Endodermal cell (in vitro differentiated cells): Measurements from ENCODE around the gene TMEM150C. TPM values are rescaled to one million over a fixed set of nuclear protein-coding genes. Genes with fewer than 3 reads are reported as not detected.

Experiments used
- DNase-seq: peaks from one replicate; pipeline ENCODE4 v3.0.0-alpha.2; 2017
- H3K27ac ChIP-seq: 2 replicates; pipeline ENCODE4 v1.5.1; 2013; ENCODE audit warnings: mild to moderate bottlenecking, low read depth, low read length, moderate library complexity
- H3K27me3 ChIP-seq: 2 replicates; pipeline ENCODE4 v1.6.1; 2013; ENCODE audit warnings: mild to moderate bottlenecking, low read length, moderate library complexity; ENCODE audit not compliant: insufficient read depth, control insufficient read depth, poor library complexity, severe bottlenecking
- H3K36me3 ChIP-seq: 2 replicates; pipeline ENCODE4 v1.7.0; 2013; ENCODE audit warnings: mild to moderate bottlenecking, low read length, moderate library complexity; ENCODE audit not compliant: control insufficient read depth, insufficient read depth
- H3K4me1 ChIP-seq: one replicate; pipeline ENCODE4 v1.7.0; 2013; ENCODE audit warnings: low read length; ENCODE audit not compliant: control insufficient read depth, insufficient read depth
- H3K4me3 ChIP-seq: 2 replicates; pipeline ENCODE4 v1.5.1; 2013; ENCODE audit warnings: mild to moderate bottlenecking, low read length, moderate library complexity
- H3K9ac ChIP-seq: 2 replicates; pipeline ENCODE4 v1.6.1; 2013; ENCODE audit warnings: mild to moderate bottlenecking, low read length, moderate library complexity; ENCODE audit not compliant: poor library complexity, severe bottlenecking; ENCODE audit errors: extremely low read depth
- H3K9me3 ChIP-seq: 2 replicates; pipeline ENCODE4 v1.6.1; 2013; ENCODE audit warnings: mild to moderate bottlenecking, low read length, moderate library complexity; ENCODE audit not compliant: control insufficient read depth
- H3K27ac Mint-ChIP-seq: 2 replicates; pipeline ENCODE4 v1.8.0; 2020; ENCODE audit warnings: mixed read lengths
- H3K27me3 Mint-ChIP-seq: 2 replicates; pipeline ENCODE4 v1.8.0; 2021; ENCODE audit warnings: mild to moderate bottlenecking, mixed read lengths; ENCODE audit not compliant: insufficient read depth
- H3K36me3 Mint-ChIP-seq: 2 replicates; pipeline ENCODE4 v1.8.0; 2020; ENCODE audit warnings: low read depth, mixed read lengths
- H3K4me1 Mint-ChIP-seq: 2 replicates; pipeline ENCODE4 v1.8.0; 2020; ENCODE audit warnings: mixed read lengths
- H3K4me3 Mint-ChIP-seq: 2 replicates; pipeline ENCODE4 v1.8.0; 2020; ENCODE audit warnings: mild to moderate bottlenecking, moderate library complexity, mixed read lengths
- H3K9me3 Mint-ChIP-seq: 2 replicates; pipeline ENCODE4 v1.8.0; 2020; ENCODE audit warnings: mild to moderate bottlenecking, mixed read lengths
- CTCF ChIP-seq: fragments of 200-600 bp; sonication (generic); conservative IDR thresholded peaks from 2 replicates; pipeline ENCODE4 v1.5.0; 2021; ENCODE audit warnings: antibody characterized with exemption, mild to moderate bottlenecking
- WGBS, 2 experiments: methylation state at CpG; one replicate each; pipeline versions ENCODE4 v1.1.5 to v1.1.7; 2013; ENCODE audit warnings: missing lambda C conversion rate in 2 of 2, mixed read lengths in 1 of 2; ENCODE audit not compliant: insufficient coverage in 1 of 2, insufficient read length in 1 of 2; 5-methylcytosine and 5-hydroxymethylcytosine counted together
- total RNA-seq, 2 donors: library from RNA; stranded (reverse); fragmentation: NEBNext Ultra II Directional in 1 of 2; extraction: Animal tissue kit (Norgen Biotek cat#: 25700) in 1 of 2; gene quantifications; 2 replicates in 1 of 2; 3 replicates in 1 of 2; pipeline ENCODE4 v1.2.1, GENCODE V29; 2021

The TMEM150C gene
- total RNA-seq, 2 donors from 2014 or later: 29.3 to 32.8 TPM

GRCh38 chr4:82606622-82607021 lies 44.8 kb upstream of the TMEM150C start:
- no peaks in the 10 kb centered on the region for H3K27me3 ChIP-seq
- no peaks in the 10 kb centered on the region for H3K4me1 ChIP-seq
- DNase-seq: no peak
- Mint-ChIP-seq H3K36me3 (no peaks in the 10 kb centered on the region), H3K4me1 (peaks cover 9% of the 10 kb centered on the region), H3K4me3 (no peak overlapping the region), H3K27ac (no peak overlapping the region), H3K9me3 (no peaks in the 10 kb centered on the region), H3K27me3 (no peaks in the 10 kb centered on the region)
- H3K9ac ChIP-seq: no peak overlapping the region
- H3K9me3 ChIP-seq: no peaks in the 10 kb centered on the region
- H3K36me3 ChIP-seq: no peaks in the 10 kb centered on the region
- no peak overlapping the region for H3K27ac ChIP-seq
- 92% methylated on average over 3 to 7 of the region's 7 CpGs for WGBS, 2 experiments
- TF ChIP-seq CTCF: no peak
- no peak overlapping the region for H3K4me3 ChIP-seq

DNA sequence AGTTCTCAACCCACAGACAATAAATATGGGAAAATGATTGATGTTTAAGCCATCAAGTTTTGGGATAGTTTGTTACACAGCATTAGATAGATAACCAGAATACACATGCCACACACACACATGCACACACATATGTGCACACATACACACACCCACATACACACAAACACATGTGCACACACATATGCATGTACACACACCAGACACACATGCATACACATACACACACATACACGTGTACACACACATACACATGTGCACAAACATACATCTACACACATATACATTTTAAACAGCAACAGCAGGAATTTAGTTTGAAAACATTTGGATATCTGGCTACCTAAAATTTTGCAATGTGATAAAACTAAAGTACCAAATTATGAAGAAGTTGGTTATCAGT lies 42.7 kb upstream of the TMEM150C start:
- Histone ChIP-seq H3K36me3 (no peaks in the 10 kb centered on the region), H3K27ac (no peak overlapping the region), H3K4me3 (no peak overlapping the region), H3K4me1 (no peaks in the 10 kb centered on the region), H3K9ac (no peak overlapping the region), H3K27me3 (no peaks in the 10 kb centered on the region), H3K9me3 (no peaks in the 10 kb centered on the region)
- Mint-ChIP-seq H3K4me1 (peaks cover 2% of the 10 kb centered on the region), H3K27me3 (no peaks in the 10 kb centered on the region), H3K27ac (no peak overlapping the region), H3K4me3 (no peak overlapping the region), H3K9me3 (no peaks in the 10 kb centered on the region), H3K36me3 (no peaks in the 10 kb centered on the region)
- DNase-seq: no peak
- no peak for TF ChIP-seq CTCF
- 83 to 100% methylated on average over 1 of the region's 1 CpG for WGBS, 2 experiments

DNA sequence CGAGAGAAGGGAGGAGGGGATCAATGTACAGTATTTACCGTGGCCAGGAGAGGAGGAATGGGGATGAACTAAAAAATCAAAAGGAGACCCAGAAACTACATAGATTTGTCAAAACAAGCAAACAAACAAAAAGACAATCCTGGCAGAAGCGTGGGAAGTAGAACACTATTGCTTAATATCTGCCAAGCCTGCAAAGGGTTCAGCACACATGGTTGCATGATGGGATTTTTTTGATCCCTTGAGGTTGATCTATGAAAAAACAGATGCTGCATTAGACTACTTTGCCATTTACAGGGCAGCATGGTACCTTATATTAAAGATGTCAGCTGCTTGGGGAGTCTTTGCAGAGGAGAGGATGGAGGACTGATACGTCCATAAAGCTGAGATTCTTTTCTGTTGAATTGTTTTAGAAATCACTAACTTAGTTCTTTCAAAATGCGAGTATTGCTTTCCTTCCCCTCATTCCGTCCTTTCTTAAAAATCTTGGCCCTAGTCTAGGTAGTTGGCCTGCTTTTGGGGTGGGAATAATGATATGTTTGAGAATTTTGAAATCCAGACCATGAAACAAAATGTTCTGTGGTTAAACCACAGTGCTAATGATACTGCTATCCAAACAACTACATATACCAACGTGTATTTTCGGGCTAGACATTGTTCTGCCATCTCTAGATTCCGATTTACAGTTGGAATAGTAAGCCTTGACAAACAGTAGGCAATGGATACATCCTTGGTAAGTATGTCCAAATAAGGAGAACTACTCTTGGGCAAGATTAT lies 39.6 kb upstream of the TMEM150C start:
- DNase-seq: no peak
- H3K4me1 Mint-ChIP-seq: peaks cover 3% of the 10 kb centered on the region
- H3K27me3 Mint-ChIP-seq: no peaks in the 10 kb centered on the region
- no peak for TF ChIP-seq CTCF
- Histone ChIP-seq H3K4me3 (no peak overlapping the region), H3K9ac (no peak overlapping the region), H3K36me3 (no peaks in the 10 kb centered on the region), H3K27me3 (no peaks in the 10 kb centered on the region), H3K4me1 (no peaks in the 10 kb centered on the region), H3K9me3 (no peaks in the 10 kb centered on the region), H3K27ac (no peak overlapping the region)
- H3K27ac Mint-ChIP-seq: no peak overlapping the region
- 85 to 94% methylated on average over 4 to 9 of the region's 9 CpGs for WGBS, 2 experiments
- H3K9me3 Mint-ChIP-seq: no peaks in the 10 kb centered on the region
- H3K36me3 Mint-ChIP-seq: no peaks in the 10 kb centered on the region
- no peak overlapping the region for H3K4me3 Mint-ChIP-seq
